HG03378 (cell line): ENCODE data around the gene TESK1.
"Not testable (repeated sequence)": the region's sequence is repeated elsewhere in the genome, so short reads cannot be mapped to it uniquely, and the experiment has no call there.

ENCODE experiments used
- ATAC-seq: cut with Tn5 transposase; IDR thresholded peaks from one replicate; pipeline ENCODE4 v1.9.1; 2021; ENCODE audit warnings: mild to moderate bottlenecking, moderate library complexity; ENCODE audit not compliant: unreplicated experiment

Gene TESK1

GRCh38 chr9:35579659-35580227 lies 25.3 kb upstream of the TESK1 start:
- ATAC-seq: not testable (repeated sequence)

- ATAC-seq: not testable (repeated sequence)
Measured at GRCh38 chr9:35583521-35583920, 21.5 kb upstream of the TESK1 start.

GRCh38 chr9:35584681-35585080 lies 20.4 kb upstream of the TESK1 start:
- ATAC-seq: not testable (repeated sequence)

- not testable (repeated sequence) for ATAC-seq
Measured at GRCh38 chr9:35588506-35588905, 16.6 kb upstream of the TESK1 start.

- no peak for ATAC-seq
Measured at GRCh38 chr9:35593581-35593980, 11.5 kb upstream of the TESK1 start.

GRCh38 chr9:35594471-35594870 lies 10.6 kb upstream of the TESK1 start:
- ATAC-seq: no peak

- not testable (repeated sequence) for ATAC-seq
Measured at GRCh38 chr9:35596907-35597306, 8.2 kb upstream of the TESK1 start.

- no peak for ATAC-seq
Measured at GRCh38 chr9:35598866-35599590, 6.0 kb upstream of the TESK1 start.

- ATAC-seq: no peak
Measured at GRCh38 chr9:35599763-35600604, 5.1 kb upstream of the TESK1 start.

GRCh38 chr9:35603506-35603985 lies 1.5 kb upstream of the TESK1 start:
- ATAC-seq: no peak

GRCh38 chr9:35603986-35604577 lies 980 bp upstream of the TESK1 start:
- ATAC-seq: peak; percentile 85

GRCh38 chr9:35605351-35606137 lies 482 bp downstream of the TESK1 start:
- no peak for ATAC-seq

GRCh38 chr9:35606138-35606504 lies 1.1 kb downstream of the TESK1 start:
- no peak for ATAC-seq

GRCh38 chr9:35606726-35607125 lies 1.7 kb downstream of the TESK1 start:
- ATAC-seq: no peak

GRCh38 chr9:35608221-35608620 lies 3.2 kb downstream of the TESK1 start:
- no peak for ATAC-seq

GRCh38 chr9:35609001-35609819 lies 4.1 kb downstream of the TESK1 start:
- no peak for ATAC-seq

- no peak for ATAC-seq
Measured at GRCh38 chr9:35609820-35610163, 4.7 kb downstream of the TESK1 start.

GRCh38 chr9:35611230-35611797 lies 6.3 kb downstream of the TESK1 start:
- no peak for ATAC-seq

- not testable (repeated sequence) for ATAC-seq
Measured at GRCh38 chr9:35612066-35612465, 7.0 kb downstream of the TESK1 start.
